DMS79 treated with DMSO at 0.1 percent for 48 hours (cell line): ENCODE data around the gene SLC24A3.

Source experiments
- DNase-seq: peaks from one replicate; lab custom pipeline; 2025; lab: John Stamatoyannopoulos, UW

SLC24A3 gene

GRCh38 chr20:19344341-19344740, 131.9 kb downstream of the SLC24A3 start:
- no peak for DNase-seq

GRCh38 chr20:19347943-19348456, 135.6 kb downstream of the SLC24A3 start:
- no peak for DNase-seq

- no peak for DNase-seq
Measured at GRCh38 chr20:19348582-19348981, 136.1 kb downstream of the SLC24A3 start.

- no peak for DNase-seq
Measured at GRCh38 chr20:19349879-19350278, 137.4 kb downstream of the SLC24A3 start.

- no peak for DNase-seq
Measured at GRCh38 chr20:19351542-19351941, 139.1 kb downstream of the SLC24A3 start.

GRCh38 chr20:19354950-19355349, 142.5 kb downstream of the SLC24A3 start:
- DNase-seq, result no peak

- DNase-seq, result peak; percentile 47
Measured at GRCh38 chr20:19361790-19362189, 149.3 kb downstream of the SLC24A3 start.

- no peak for DNase-seq
Measured at GRCh38 chr20:19363476-19363875, 151.0 kb downstream of the SLC24A3 start.

- DNase-seq, result no peak
Measured at GRCh38 chr20:19367591-19367990, 155.1 kb downstream of the SLC24A3 start.

- DNase-seq, result no peak
Measured at GRCh38 chr20:19368351-19368750, 155.9 kb downstream of the SLC24A3 start.

GRCh38 chr20:19370076-19371075, 157.9 kb downstream of the SLC24A3 start:
- DNase-seq, result peak; percentile 76

GRCh38 chr20:19371112-19371511, 158.7 kb downstream of the SLC24A3 start:
- no peak for DNase-seq

GRCh38 chr20:19374216-19374615, 161.8 kb downstream of the SLC24A3 start:
- no peak for DNase-seq

GRCh38 chr20:19375395-19375794, 163.0 kb downstream of the SLC24A3 start:
- DNase-seq, result no peak

GRCh38 chr20:19375801-19376200, 163.4 kb downstream of the SLC24A3 start:
- no peak for DNase-seq

- no peak for DNase-seq
Measured at GRCh38 chr20:19376451-19377229, 164.2 kb downstream of the SLC24A3 start.

GRCh38 chr20:19378058-19378457, 165.6 kb downstream of the SLC24A3 start:
- DNase-seq, result no peak

GRCh38 chr20:19380211-19380610, 167.8 kb downstream of the SLC24A3 start:
- DNase-seq, result no peak

- no peak for DNase-seq
Measured at GRCh38 chr20:19381947-19382346, 169.5 kb downstream of the SLC24A3 start.

- peak; percentile 2 for DNase-seq
Measured at GRCh38 chr20:19382386-19383340, 170.2 kb downstream of the SLC24A3 start.

- no peak for DNase-seq
Measured at GRCh38 chr20:19384940-19385339, 172.5 kb downstream of the SLC24A3 start.
